B cell (primary cell): ENCODE results near the gene HDGF. TPM values are rescaled to one million over a fixed set of nuclear protein-coding genes. Genes with fewer than 3 reads are reported as not detected.
A peak's percentile ranks its signal among the peaks of the same experiment; 100 is the strongest.

Source experiments
- ATAC-seq: fragments of 200-7000 bp; cut with Tn5 transposase; one replicate; pipeline ENCODE4 v1.10.0; 2021; ENCODE audit warnings: low read depth, mild to moderate bottlenecking, moderate number of reproducible peaks, moderate library complexity
- CTCF ChIA-PET: fragments of 350-600 bp; sonication (Branson Sonifier 250); formaldehyde crosslinking; loops from one replicate; lab custom pipeline; 2021; ENCODE audit warnings: antibody characterized with exemption, inconsistent platforms; lab: Charles Lee
- POLR2A ChIA-PET: fragments of 350-600 bp; sonication (Branson Sonifier 250); formaldehyde crosslinking; loops from one replicate; lab custom pipeline; 2021; ENCODE audit warnings: antibody characterized with exemption; lab: Charles Lee
- DNase-seq: peaks from one replicate; pipeline ENCODE4 v3.0.0; 2013
- H2AFZ ChIP-seq: 2 replicates; pipeline ENCODE4 v1.6.1; 2012; ENCODE audit warnings: mild to moderate bottlenecking, low read depth, low read length; ENCODE audit not compliant: insufficient read depth, poor library complexity, severe bottlenecking
- H3K27ac ChIP-seq, 2 donors: 1 replicate in 1 of 2; 2 replicates in 1 of 2; pipeline ENCODE4 v1.5.1; 2012 to 2013; ENCODE audit warnings: low read length in 2 of 2, mild to moderate bottlenecking in 2 of 2, moderate library complexity in 1 of 2
- H3K27me3 ChIP-seq, 4 experiments: fragments of 200-600 bp in 1 of 4; sonication (generic) in 1 of 4; replicated peaks in 1 of 4; 1 replicate in 2 of 4; 2 replicates in 2 of 4; pipeline versions ENCODE4 v1.6.1 to v1.7.0; 2013 to 2016; ENCODE audit warnings: low read length in 3 of 4, mild to moderate bottlenecking in 2 of 4, mixed read lengths in 1 of 4, moderate library complexity in 1 of 4; ENCODE audit not compliant: insufficient read depth in 4 of 4, control insufficient read depth in 3 of 4; ENCODE audit errors: control extremely low read depth in 1 of 4
- H3K36me3 ChIP-seq, 2 experiments: replicated peaks in 1 of 2; 1 replicate in 1 of 2; 2 replicates in 1 of 2; pipeline versions ENCODE4 v1.6.1 to v1.7.1; 2013; ENCODE audit warnings: low read length in 1 of 2; ENCODE audit not compliant: insufficient read depth in 2 of 2, control insufficient read depth in 1 of 2; ENCODE audit errors: control extremely low read depth in 1 of 2, extremely low read depth in 1 of 2
- H3K4me1 ChIP-seq, 2 donors: fragments of 200-600 bp in 1 of 2; sonication (generic) in 1 of 2; 1 replicate in 1 of 2; 2 replicates in 1 of 2; pipeline versions ENCODE4 v1.5.1 to v1.6.1; 2013 to 2017; ENCODE audit warnings: low read length in 2 of 2; ENCODE audit not compliant: control insufficient read depth in 2 of 2, insufficient read depth in 2 of 2
- H3K4me2 ChIP-seq: replicated peaks from 2 replicates; pipeline ENCODE3; 2012; ENCODE audit warnings: mild to moderate bottlenecking, low read depth, low read length; ENCODE audit not compliant: poor library complexity, severe bottlenecking
- H3K4me3 ChIP-seq, 5 experiments: fragments of 200-600 bp in 1 of 5; sonication (generic) in 1 of 5; 1 replicate in 3 of 5; 2 replicates in 2 of 5; pipeline versions ENCODE4 v1.5.1 to v1.7.0; 2011 to 2016; ENCODE audit warnings: low read length in 4 of 5, mild to moderate bottlenecking in 4 of 5, low read depth in 2 of 5, control low read depth in 1 of 5, moderate library complexity in 1 of 5; ENCODE audit not compliant: insufficient read depth in 1 of 5; ENCODE audit errors: control extremely low read depth in 1 of 5, extremely low read depth in 1 of 5
- H3K79me2 ChIP-seq: fragments of 200-600 bp; sonication (generic); one replicate; pipeline ENCODE4 v1.6.0; 2016; ENCODE audit warnings: low read length; ENCODE audit not compliant: control insufficient read depth, insufficient read depth
- H3K9ac ChIP-seq: fragments of 200-600 bp; sonication (generic); 2 replicates; pipeline ENCODE4 v1.6.1; 2017; ENCODE audit warnings: mild to moderate bottlenecking, low read length, moderate library complexity
- H3K9me3 ChIP-seq, 3 donors: one replicate each; pipeline versions ENCODE4 v1.6.1 to v1.7.1; 2013; ENCODE audit warnings: low read length in 2 of 3; ENCODE audit not compliant: control insufficient read depth in 2 of 3, insufficient read depth in 1 of 3; ENCODE audit errors: control extremely low read depth in 1 of 3
- H4K20me1 ChIP-seq: 2 replicates; pipeline ENCODE4 v1.6.0; 2012; ENCODE audit warnings: mild to moderate bottlenecking, low read length; ENCODE audit not compliant: insufficient read depth, control insufficient read depth, poor library complexity, severe bottlenecking
- H3K27ac Mint-ChIP-seq: one replicate; pipeline ENCODE4 v1.8.0; 2021; ENCODE audit warnings: mixed read lengths
- H3K27me3 Mint-ChIP-seq: one replicate; pipeline ENCODE4 v1.8.0; 2021; ENCODE audit warnings: mixed read lengths
- H3K4me1 Mint-ChIP-seq: one replicate; pipeline ENCODE4 v1.8.0; 2021; ENCODE audit warnings: mixed read lengths
- H3K4me3 Mint-ChIP-seq: one replicate; pipeline ENCODE4 v1.8.0; 2021; ENCODE audit warnings: mixed read lengths
- H3K9me3 Mint-ChIP-seq: one replicate; pipeline ENCODE4 v1.8.0; 2022; ENCODE audit warnings: mixed read lengths; ENCODE audit not compliant: insufficient read depth
- CTCF ChIP-seq: fragments of 200-600 bp; IDR thresholded peaks from one replicate; pipeline ENCODE4 v1.8.0; 2022; ENCODE audit warnings: antibody characterized with exemption, mild to moderate bottlenecking
- EZH2 ChIP-seq: IDR thresholded peaks from 2 replicates; pipeline ENCODE4 v1.6.1; 2012; ENCODE audit warnings: borderline replicate concordance, low read depth, mild to moderate bottlenecking, moderate library complexity, low read length; ENCODE audit not compliant: insufficient read depth, poor library complexity, severe bottlenecking
- WGBS: methylation state at CpG from one replicate; pipeline ENCODE4 v1.1.5; 2013; ENCODE audit warnings: missing lambda C conversion rate; ENCODE audit not compliant: insufficient coverage; 5-methylcytosine and 5-hydroxymethylcytosine counted together
- intact Hi-C: fragments of 100-400 bp; cut with micrococcal nuclease; formaldehyde crosslinking; loops from one replicate; pipeline ENCODE4 v1.10.0; 2022
- polyA plus RNA-seq: library from polyadenylated mRNA; depleted of rRNA; stranded (reverse); fragments of >200 nt; gene quantifications from 2 replicates; pipeline ENCODE4 v1.2.3, GENCODE V29; 2012
- total RNA-seq, 2 donors: library from RNA; stranded (reverse); fragments of 120-200 nt in 1 of 2; gene quantifications; 1 replicate in 1 of 2; 2 replicates in 1 of 2; pipeline versions ENCODE4 v1.2.3 to v1.2.4, GENCODE V29; 2013 to 2022

HDGF gene
- total and polyA plus RNA-seq, 2 donors (not counting 1 experiment from before 2014, with no cell fraction given): 40.3 to 89.9 TPM

GRCh38 chr1:156727926-156728598, 23.4 kb downstream of the HDGF start, which contains the start of gene METTL25B:
TSS of gene METTL25B (plus strand) at chr1:156728469. CDS start at chr1:156729105, 636 bp downstream.
- H3K9me3 Mint-ChIP-seq: no peaks in the 10 kb centered on the region
- intact Hi-C loops: loop anchor here (1.0 to 5.0 kb wide), 4 partner anchors 13 to 226 kb away; partner anchors contain the start of genes HDGF, MEF2D, MRPL24 and PRCC
- WGBS: 2% methylated on average over 32 of the region's 46 CpGs
- peak within 1 kb of the TSS; percentile 97 for H3K9ac ChIP-seq
- no peaks in the 10 kb centered on the region for H3K27me3 Mint-ChIP-seq
- peak within 1 kb of the TSS; percentile 77 to 96 for H3K27ac ChIP-seq
- H3K4me1 ChIP-seq: peaks cover 40 to 48% of the 10 kb centered on the region in 2 donors
- H4K20me1 ChIP-seq: peaks cover 45% of the 10 kb centered on the region
- H3K4me2 ChIP-seq: peak within 1 kb of the TSS; percentile 81
- POLR2A ChIA-PET: interaction anchor here (0.5 to 3.8 kb wide), 13 partner anchors 8 to 369 kb away, joined by 3 to 39 read pairs (median 4); partner anchors contain the start of genes CRABP2, HDGF, MEF2D and MRPL24
- peaks cover 0 to 40% of the 10 kb centered on the region in 2 experiments for H3K36me3 ChIP-seq
- no peaks in the 10 kb centered on the region for H3K9me3 ChIP-seq
- peak within 1 kb of the TSS; percentile 85 for H2AFZ ChIP-seq
- CTCF ChIA-PET: interaction anchor here (0.9 to 9.5 kb wide), 15 partner anchors 11 to 132 kb away, joined by 3 to 245 read pairs (median 6); partner anchors contain the start of genes HDGF, INSRR, MRPL24 and NTRK1
- H3K27me3 ChIP-seq: no peaks in the 10 kb centered on the region
- TF ChIP-seq CTCF (no peak), EZH2 (no peak)
- H3K27ac Mint-ChIP-seq: peak within 1 kb of the TSS; percentile 98
- H3K4me3 Mint-ChIP-seq: no peak within 1 kb of the TSS
- peaks cover 51% of the 10 kb centered on the region for H3K79me2 ChIP-seq
- ATAC-seq (peak; percentile 57), DNase-seq (peak; percentile 83)
- H3K4me1 Mint-ChIP-seq: peaks cover 26% of the 10 kb centered on the region
- H3K4me3 ChIP-seq: peak within 1 kb of the TSS; percentile 79 to 98 (median 95)
